IPS-18a (cell line): Measurements from ENCODE around the gene CEP85.

ENCODE experiments used
- H3K27ac ChIP-seq: one replicate; pipeline ENCODE4 v1.5.1; 2013; ENCODE audit warnings: low read length
- H3K27me3 ChIP-seq: one replicate; pipeline ENCODE4 v1.6.1; 2013; ENCODE audit warnings: mild to moderate bottlenecking, low read length; ENCODE audit not compliant: control insufficient read depth, insufficient read depth
- H3K36me3 ChIP-seq: one replicate; pipeline ENCODE4 v1.6.1; 2013; ENCODE audit warnings: low read depth, low read length; ENCODE audit not compliant: control insufficient read depth
- H3K4me1 ChIP-seq: one replicate; pipeline ENCODE4 v1.6.1; 2013; ENCODE audit warnings: low read depth, low read length; ENCODE audit not compliant: control insufficient read depth
- H3K4me3 ChIP-seq: one replicate; pipeline ENCODE4 v1.5.1; 2013; ENCODE audit warnings: low read length
- H3K9ac ChIP-seq: one replicate; pipeline ENCODE4 v1.6.1; 2013; ENCODE audit warnings: mild to moderate bottlenecking, low read length, moderate library complexity
- H3K9me3 ChIP-seq: one replicate; pipeline ENCODE4 v1.6.1; 2013; ENCODE audit warnings: low read depth, low read length; ENCODE audit not compliant: control insufficient read depth

The CEP85 gene

DNA sequence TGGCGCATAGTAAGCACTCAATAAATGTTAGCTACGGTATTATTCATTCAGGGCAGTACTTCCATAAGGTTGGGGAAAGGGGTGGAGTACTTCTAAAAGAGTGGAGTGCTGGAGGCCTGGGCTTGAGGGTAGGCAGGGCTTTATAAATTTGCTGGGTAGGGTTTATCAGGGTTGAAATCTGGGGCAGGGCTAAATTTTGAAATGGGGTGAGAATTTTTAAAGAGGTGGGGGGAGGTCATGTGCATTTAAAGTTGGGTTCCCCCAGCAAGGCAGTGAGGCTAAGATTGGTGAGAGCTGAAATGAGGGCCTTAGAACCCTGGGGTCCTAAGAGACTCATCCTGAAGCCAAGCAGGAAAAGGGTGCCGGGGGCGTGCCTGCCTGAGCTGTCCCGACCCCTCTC lies 33.6 kb upstream of the CEP85 start:
- H3K27ac ChIP-seq = no peak overlapping the region
- H3K27me3 ChIP-seq = peaks cover 6% of the 10 kb centered on the region
- H3K9me3 ChIP-seq = no peaks in the 10 kb centered on the region
- H3K4me1 ChIP-seq = no peaks in the 10 kb centered on the region
- H3K4me3 ChIP-seq = peak overlapping the region; percentile 54
- H3K36me3 ChIP-seq = no peaks in the 10 kb centered on the region
- H3K9ac ChIP-seq = no peak overlapping the region

DNA sequence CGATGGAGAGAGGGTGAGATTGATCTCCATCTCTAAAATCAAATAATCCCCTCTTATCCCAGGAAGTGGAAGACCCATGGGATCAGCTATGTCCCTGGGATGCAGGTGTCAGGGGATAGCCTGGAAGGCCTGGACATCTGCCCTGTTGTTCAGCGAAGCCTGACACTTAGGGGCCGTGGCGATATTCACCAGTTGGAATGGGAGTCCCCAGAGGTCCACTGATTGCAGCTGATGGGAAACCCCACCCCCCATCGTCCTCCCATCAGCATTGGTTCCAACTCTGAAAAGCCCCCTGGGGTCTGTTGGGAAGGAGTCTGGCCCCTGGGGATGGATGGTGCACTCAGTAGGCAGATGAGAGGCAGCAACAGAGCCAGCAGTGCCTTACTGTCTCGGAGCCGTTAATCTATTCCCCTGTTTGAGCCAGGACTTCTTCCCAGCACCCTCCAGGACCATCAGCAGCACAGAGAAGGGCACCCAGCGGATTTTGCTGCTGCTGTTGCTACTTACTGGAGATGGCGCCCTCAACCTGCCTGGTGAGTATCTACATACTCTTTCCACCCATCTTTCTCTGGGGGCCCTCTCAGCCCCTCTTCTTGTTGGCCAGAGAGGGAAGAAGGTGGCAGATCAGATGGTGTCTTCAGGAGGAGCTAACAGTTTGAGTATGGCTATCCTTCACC lies 30.2 kb upstream of the CEP85 start:
- no peak overlapping the region for H3K9ac ChIP-seq
- H3K9me3 ChIP-seq = no peaks in the 10 kb centered on the region
- peaks cover 6% of the 10 kb centered on the region for H3K27me3 ChIP-seq
- no peak overlapping the region for H3K27ac ChIP-seq
- H3K4me1 ChIP-seq = no peaks in the 10 kb centered on the region
- H3K4me3 ChIP-seq = no peak overlapping the region
- H3K36me3 ChIP-seq = no peaks in the 10 kb centered on the region

DNA sequence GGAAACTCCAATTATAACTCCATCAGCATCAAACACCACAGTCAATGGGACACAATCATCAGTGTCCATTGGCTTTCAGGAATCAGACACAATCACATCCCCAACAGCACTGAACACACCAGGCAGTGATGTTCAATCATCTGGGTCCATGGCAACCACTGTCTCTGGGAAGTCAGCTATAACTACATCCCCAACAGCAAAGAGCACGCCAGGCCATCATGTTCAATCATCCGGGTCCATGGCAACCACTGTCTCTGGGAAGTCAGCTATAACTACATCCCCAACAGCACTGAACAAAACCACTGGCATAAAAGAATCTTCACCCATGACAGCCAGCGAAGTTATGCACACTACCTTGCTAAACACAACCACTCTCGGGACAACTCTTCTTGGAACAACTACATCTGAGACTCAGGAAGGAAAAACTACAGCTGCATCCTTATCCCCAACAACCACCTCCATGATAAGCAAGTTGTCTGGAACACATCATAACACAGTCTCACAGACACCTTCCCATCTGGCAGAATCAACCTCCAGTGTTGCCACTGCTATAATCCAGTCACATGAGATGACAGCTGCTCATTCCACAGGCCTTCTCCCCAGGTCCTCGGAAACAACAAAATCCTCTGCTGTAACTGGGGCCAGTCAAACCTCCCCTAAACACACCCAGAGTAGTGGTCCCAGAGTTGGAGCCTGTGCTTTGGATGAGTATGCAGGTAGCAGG lies 23.7 kb upstream of the CEP85 start:
- H3K9me3 ChIP-seq = no peaks in the 10 kb centered on the region
- H3K36me3 ChIP-seq = no peaks in the 10 kb centered on the region
- H3K4me3 ChIP-seq = no peak overlapping the region
- H3K27me3 ChIP-seq = no peaks in the 10 kb centered on the region
- H3K4me1 ChIP-seq = no peaks in the 10 kb centered on the region
- H3K9ac ChIP-seq = no peak overlapping the region
- H3K27ac ChIP-seq = no peak overlapping the region

DNA sequence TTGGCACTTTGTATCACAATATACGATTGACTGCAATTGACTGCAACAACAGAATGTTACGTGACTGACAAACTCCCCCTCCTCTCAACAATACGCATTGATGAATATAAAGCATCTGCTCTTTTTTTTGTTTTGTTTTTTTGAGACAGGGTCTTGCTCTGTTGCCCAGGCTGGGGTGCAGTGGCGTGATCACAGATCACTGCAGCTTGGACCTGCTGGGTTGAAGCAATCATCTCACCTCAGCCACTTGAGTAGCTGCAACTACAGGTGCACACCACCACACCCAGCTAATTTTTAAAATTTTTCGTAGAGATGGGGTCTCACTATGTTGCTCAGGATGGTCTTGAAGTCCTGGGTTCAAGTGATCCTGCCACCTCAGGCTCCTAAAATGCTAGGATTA lies 21.3 kb upstream of the CEP85 start:
- no peak overlapping the region for H3K4me3 ChIP-seq
- no peaks in the 10 kb centered on the region for H3K4me1 ChIP-seq
- H3K27ac ChIP-seq = no peak overlapping the region
- H3K36me3 ChIP-seq = no peaks in the 10 kb centered on the region
- H3K9me3 ChIP-seq = no peaks in the 10 kb centered on the region
- H3K27me3 ChIP-seq = no peaks in the 10 kb centered on the region
- no peak overlapping the region for H3K9ac ChIP-seq

DNA sequence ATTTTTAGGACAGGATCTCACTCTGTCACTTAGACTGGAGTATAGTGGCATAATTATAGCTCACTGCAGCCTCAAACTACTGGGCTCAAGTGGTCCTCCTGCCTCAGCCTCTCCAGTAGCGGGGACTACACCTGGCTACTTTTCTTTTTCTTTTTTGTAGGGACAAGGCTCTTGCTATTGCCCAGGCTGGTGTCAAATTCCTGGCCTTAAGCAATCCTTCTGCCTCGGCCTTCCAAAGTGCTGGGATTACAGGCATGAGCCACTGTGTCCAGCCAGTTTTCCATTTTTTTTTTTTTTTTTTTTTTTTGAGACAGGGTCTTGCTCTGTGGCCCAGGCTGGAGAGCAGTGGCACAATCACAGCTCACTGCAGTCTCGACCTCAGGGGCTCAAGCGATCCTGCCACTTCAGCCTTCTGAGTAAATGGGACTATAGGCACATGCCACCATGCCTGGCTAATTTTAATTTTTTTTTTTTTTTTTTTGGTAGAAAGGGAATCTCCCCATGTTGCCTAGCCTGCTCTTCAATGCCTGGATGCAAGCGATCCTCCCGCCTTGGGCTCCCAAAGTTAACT lies 20.6 kb upstream of the CEP85 start:
- Histone ChIP-seq H3K4me1 (no peaks in the 10 kb centered on the region), H3K4me3 (no peak overlapping the region), H3K9ac (no peak overlapping the region), H3K27me3 (no peaks in the 10 kb centered on the region), H3K9me3 (no peaks in the 10 kb centered on the region), H3K36me3 (no peaks in the 10 kb centered on the region), H3K27ac (no peak overlapping the region)

DNA sequence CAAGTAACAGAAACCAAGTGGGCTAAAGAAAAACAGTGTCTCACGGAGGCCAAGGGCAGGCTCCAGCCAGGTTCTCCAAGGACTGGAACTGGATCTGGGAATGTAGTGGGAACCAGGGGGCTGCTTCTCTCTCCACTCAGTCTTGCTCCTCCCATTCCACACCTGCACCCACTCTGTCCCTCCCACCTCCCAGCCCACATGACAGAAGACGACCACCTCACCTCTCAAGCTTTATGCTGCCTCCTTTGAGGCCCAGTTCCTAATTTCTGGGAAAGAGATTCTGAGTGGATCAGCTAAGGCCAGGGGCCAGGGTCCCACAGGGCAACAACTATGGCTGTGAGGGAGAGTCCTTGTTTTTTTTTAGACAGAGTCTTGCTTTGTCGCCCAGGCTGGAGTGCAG lies 18.8 kb upstream of the CEP85 start:
- H3K4me3 ChIP-seq = no peak overlapping the region
- no peaks in the 10 kb centered on the region for H3K4me1 ChIP-seq
- no peaks in the 10 kb centered on the region for H3K9me3 ChIP-seq
- H3K27ac ChIP-seq = no peak overlapping the region
- no peaks in the 10 kb centered on the region for H3K36me3 ChIP-seq
- no peaks in the 10 kb centered on the region for H3K27me3 ChIP-seq
- no peak overlapping the region for H3K9ac ChIP-seq

DNA sequence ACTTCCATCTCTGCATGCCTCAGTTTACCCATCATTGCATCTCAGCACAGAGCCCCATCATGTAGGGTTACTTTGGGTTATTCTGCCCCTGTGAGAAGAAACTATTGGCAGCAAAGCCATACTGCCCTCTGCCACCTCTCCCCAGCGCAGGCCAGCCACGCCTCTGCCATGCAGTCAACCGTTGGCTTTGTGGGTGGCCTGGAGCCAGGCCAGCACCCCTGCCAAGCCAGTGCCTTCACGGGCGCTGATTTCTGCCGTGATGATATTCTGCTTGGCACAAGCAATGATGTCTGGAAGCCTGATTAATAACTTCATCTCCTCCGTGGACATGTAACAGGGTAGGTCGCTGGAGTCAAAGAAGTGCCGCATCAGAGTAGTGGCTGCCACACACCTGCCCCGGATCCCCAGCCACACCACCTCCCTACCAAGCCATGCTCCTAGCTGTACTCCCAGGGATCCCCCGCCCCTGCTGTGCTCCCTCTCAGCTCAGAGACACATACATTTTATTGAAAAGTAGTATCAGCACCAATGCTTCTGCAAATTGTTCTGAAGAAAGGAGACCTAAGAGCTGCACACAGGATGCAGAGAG lies 15.0 kb upstream of the CEP85 start:
- H3K4me1 ChIP-seq = no peaks in the 10 kb centered on the region
- H3K36me3 ChIP-seq = no peaks in the 10 kb centered on the region
- peaks cover 15% of the 10 kb centered on the region for H3K27me3 ChIP-seq
- H3K9me3 ChIP-seq = no peaks in the 10 kb centered on the region
- no peak overlapping the region for H3K27ac ChIP-seq
- no peak overlapping the region for H3K9ac ChIP-seq
- no peak overlapping the region for H3K4me3 ChIP-seq

DNA sequence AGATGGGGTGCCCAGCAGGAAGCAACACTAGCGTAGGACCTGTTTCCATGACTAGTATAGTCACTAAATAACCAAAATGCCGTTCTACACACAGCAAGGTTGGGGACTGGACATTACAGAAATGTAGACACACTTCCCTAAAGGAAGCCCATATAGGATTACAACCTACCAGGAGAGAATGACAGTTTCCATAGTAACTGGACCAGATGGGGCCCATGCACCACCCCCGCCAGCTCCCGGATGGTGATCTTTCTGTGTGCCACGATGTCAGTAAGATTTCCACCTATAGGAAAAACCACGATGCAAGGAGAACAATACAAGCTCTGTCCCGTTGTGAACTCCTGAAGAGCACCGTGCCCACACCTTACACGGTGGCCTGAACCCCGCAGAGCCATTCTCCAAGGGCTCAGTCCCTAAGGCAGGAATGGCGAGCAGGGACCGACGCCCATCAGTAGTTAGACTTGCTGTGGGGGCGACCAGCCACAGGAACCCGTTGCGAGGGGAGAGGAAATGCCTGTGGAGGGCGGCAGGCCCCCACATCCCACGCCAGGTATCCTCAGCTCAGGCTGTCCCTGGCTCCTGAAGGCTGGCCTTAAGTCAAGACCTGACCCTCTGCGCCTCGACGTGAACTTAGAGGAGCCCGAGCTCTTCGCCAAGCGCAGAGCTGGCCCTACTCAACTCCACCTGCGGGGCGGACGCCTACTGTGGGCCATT lies 13.6 kb upstream of the CEP85 start:
- Histone ChIP-seq H3K4me1 (no peaks in the 10 kb centered on the region), H3K27ac (no peak overlapping the region), H3K27me3 (peaks cover 27% of the 10 kb centered on the region), H3K9me3 (no peaks in the 10 kb centered on the region), H3K4me3 (no peak overlapping the region), H3K9ac (no peak overlapping the region), H3K36me3 (no peaks in the 10 kb centered on the region)

DNA sequence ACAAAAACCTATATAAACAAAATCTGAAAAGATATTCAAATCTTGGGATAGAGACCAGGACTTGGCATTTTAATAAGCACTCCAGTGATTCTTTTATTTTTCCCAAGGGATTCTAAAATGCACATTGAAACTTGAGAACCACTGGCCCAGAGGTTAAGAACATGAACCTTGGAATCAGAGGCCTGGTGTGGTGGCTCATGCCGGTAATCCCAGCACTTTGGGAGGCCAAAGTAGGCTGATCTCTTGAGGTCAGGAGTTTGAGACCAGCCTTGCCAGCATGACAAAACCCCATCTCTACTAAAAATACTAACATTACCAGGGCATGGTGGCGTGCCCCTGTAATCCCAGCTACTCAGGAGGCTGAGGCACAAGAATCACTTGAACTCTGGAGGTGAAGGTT lies 12.9 kb upstream of the CEP85 start:
- Histone ChIP-seq H3K27ac (no peak overlapping the region), H3K9me3 (no peaks in the 10 kb centered on the region), H3K36me3 (no peaks in the 10 kb centered on the region), H3K9ac (no peak overlapping the region), H3K4me3 (no peak overlapping the region), H3K27me3 (peaks cover 34% of the 10 kb centered on the region), H3K4me1 (no peaks in the 10 kb centered on the region)

DNA sequence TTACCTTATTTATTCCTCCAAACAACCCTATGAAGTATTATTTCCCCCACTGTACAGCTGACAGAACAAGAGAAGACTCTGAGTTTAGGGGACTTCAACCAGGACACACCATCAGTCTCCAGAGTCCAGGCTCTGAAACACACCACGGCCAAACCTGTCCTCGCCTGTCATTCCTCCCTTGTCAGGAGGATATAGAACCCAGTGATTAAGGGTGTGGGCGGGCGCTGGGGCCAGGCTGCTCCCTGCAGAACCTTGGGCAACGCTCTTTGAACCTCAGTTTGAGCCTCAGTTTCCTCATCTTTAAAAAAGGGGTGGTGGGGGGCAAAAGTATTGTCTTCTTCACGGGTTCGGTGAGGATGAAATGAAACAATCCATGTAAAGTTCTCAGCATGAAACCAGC lies 9.4 kb upstream of the CEP85 start:
- no peaks in the 10 kb centered on the region for H3K9me3 ChIP-seq
- no peaks in the 10 kb centered on the region for H3K36me3 ChIP-seq
- no peak overlapping the region for H3K27ac ChIP-seq
- peaks cover 52% of the 10 kb centered on the region for H3K27me3 ChIP-seq
- H3K9ac ChIP-seq = no peak overlapping the region
- peak overlapping the region; percentile 63 for H3K4me3 ChIP-seq
- H3K4me1 ChIP-seq = no peaks in the 10 kb centered on the region

DNA sequence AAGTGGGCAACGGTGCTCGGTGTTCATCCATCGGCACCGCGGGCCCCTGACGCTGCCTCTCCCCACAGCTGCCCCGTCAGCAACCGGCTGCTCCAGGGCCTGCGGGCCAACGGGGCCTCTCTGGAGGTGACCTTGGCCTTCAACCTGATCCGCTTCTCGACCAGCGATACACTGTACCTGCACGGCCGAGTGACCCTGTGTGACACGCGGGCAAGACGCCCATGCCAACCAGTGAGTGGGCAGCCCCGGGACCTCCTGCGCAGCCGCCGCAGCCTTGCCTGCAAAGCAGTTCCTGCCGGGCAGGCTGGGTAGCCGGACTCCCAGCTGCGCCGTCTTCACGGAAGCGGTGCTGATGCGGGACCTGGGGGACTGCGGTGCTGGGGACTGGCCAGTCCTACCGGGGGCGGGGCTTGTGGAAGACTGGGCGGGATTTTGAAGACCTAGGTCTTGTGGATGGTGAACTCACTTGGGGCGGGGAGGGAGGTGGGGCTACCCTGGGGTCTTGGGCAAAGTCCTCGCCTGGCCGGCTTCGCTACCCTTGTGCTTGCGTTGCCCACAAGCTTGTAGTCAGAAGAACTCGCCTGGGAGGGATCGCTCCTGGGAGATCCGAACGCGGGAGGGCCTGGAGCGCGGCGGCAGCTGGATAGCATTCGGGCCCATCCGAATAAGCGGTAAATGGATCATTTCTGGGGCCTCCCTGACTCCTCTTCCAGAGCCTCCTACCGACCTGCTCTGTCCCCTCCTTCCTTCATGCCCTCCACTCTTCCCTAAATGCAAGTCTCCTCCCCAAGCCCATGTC lies 8.8 kb upstream of the CEP85 start:
- no peak overlapping the region for H3K27ac ChIP-seq
- no peaks in the 10 kb centered on the region for H3K9me3 ChIP-seq
- no peak overlapping the region for H3K9ac ChIP-seq
- peak overlapping the region; percentile 63 for H3K4me3 ChIP-seq
- H3K27me3 ChIP-seq = peaks cover 52% of the 10 kb centered on the region
- no peaks in the 10 kb centered on the region for H3K4me1 ChIP-seq
- no peaks in the 10 kb centered on the region for H3K36me3 ChIP-seq
